Activated CD4-positive, alpha-beta T cell treated with anti-CD3 and anti-CD28 coated beads, Interleukin-2, amount 50 U/mL, for 48 hours (primary cell): Measurements from ENCODE around the gene PAIP2.
"Not testable (repeated sequence)": the region's sequence is repeated elsewhere in the genome, so short reads cannot be mapped to it uniquely, and the experiment has no call there.

Experiments
- DNase-seq, 2 experiments: peaks; one replicate each; pipeline ENCODE4 v3.0.0-alpha.2; 2020

PAIP2 gene

DNA sequence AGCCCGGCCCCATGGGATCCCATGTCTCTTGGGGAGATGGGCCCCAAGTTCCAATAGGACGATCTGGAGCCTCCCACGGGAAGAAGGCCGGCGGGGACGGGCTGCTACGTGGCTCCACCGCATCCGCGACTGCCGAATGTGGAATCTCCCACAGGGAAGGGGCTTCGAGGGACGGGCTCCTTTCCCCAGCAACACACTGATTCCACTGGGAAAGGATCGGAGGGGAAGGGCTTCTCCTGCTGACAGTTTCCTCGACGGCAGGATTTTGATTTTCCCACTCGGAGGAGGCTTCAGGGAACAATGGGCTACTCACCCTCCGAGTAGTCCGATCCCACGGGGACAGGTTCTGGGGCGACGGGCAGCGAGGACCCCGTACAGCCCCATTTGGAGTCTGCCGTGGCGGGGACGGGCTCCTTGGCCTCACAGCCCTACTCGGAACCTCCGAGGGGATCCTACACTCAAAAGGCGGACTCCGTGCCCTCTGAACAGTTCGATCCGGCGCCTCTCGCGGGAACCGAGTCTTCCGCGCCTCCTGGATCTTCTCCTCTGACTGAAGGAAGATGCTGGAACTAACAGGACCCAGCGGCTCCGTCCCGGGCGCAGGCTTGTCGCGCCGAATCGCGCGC is 52.0 kb downstream of the PAIP2 start:
- DNase-seq = no peak

DNA sequence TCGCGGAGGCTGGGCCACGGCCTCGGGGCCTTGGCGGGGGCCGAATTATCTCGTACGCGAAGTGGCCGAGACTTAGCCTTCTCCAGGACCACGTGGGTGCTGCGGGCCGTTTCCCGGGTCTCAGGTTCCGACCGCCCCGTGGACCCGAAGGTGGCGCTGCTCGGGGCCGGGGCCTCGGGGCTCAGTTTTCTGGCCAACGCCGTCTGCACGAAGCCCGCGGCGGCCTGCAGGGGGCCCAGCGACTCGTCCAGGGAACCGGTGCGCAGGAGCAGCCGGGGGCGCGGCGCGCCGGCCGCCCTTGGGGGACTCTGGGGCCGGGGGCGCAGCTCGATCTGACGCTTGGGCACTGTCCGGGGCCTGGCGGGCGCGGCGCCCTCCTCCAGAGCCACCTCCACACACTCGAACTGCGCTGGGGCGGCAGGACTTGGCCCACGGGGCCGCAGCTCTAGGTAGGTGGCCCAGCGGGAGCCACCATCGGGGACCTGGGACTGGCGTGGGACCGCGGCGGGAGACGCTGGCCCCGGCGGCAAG is 52.5 kb downstream of the PAIP2 start:
- DNase-seq = peak; percentile 63 to 69

DNA sequence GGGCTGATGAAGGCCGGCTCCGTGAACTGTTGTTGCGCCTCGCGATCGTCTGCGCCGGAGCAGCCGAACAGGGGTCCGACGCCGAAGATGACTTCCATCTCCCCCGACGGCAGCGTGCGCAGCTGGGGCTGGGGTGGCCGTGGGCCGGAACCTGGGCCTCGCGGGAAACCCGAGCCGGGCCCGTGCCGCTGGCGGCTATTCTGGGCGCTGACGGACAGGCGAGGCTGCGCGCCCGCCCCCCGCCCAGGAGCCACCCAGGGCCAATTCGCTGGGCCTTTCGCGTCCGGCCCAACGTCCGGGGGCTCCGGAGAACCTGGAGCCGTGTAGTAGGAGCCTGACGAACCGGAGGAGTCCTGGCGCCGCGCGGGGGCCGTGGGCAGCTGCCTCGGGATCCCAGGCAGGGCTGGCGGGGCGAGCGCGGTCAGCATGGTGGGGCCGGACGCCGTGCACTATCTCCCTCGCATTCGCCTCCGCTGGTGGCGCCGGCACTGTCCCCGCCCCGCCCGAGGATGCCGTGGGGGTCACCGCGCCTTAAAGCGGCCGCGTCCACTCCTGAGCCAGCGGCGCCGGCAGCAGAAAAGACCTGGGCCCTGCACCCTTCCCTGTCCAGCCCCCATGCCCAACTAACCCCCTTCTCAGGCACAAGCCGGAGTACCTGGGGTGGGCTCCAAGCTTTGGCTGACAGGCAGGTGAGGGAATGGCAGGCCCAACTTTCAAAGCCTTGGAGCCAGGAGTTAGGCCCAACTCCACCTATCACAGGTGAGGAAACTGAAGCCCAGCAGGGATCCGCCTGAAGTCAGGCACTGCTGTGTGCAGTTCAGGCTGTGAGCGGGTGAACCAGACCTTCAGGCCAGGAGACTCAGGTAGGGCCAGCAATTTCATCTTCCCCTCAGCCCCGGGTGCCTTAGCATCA is 53.3 kb downstream of the PAIP2 start, which contains the start of gene PROB1:
Gene PROB1, minus strand, starts transcription at position 451 of the 913 bp plus-strand sequence. Its CDS starts 23 bp downstream, at position 428.
- DNase-seq = no peak

DNA sequence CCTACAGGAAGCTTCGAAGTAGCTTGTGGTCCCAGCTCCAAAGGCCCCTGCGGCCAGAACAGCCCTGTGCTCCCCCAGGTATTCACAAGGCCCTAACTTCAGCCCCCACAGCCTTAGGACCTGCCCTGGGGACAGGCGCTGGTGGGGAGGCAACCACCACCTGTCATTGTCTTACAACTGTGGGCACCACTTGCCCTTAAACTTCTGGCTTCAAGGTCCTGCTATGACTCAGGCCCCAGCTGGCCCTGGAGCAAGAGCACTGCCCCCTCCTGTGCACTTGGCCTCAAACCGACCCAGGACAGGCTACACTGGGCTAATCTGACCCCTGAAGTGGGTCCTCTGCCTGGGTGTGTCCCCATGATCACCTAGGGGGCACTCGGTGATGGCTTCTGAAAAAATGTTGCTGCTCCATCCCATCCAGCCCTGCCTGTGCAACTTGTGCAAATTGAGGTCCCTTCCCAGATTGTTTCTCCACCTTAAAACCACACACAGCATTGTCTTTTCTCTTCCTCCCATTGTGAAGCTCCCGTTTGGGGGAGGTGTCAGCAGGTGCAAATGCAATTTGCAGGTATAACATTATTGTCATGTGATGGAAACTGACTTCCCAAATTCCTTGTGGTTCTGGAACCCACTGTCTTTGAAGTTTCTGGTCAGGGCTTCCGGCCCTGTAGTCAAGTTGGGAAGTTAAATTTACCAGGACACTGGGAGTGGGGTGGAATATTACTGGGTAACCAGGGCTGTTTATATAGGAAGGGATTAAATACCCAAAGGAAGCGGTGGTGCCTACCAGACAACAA is 54.4 kb downstream of the PAIP2 start:
- no peak for DNase-seq

DNA sequence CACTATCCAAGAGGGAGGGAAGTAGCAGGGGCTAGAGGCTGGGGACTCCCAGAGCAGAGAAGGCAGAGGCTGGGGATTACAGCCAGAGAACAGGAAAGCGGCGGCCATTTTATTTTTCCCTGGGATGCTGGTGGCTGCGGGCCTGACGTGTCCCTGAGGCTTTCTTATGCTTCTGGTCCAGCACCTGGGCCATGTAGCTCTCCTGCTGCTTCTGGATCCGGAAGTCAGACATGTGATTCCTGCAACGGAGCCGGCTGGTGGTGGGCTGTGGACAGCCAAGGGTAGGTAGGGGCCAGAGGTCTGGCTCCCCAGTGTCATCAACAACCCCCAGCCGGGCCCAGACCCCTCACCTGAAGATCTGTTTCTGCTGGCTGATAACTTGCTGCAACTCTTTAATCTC is 55.0 kb downstream of the PAIP2 start:
- no peak for DNase-seq

DNA sequence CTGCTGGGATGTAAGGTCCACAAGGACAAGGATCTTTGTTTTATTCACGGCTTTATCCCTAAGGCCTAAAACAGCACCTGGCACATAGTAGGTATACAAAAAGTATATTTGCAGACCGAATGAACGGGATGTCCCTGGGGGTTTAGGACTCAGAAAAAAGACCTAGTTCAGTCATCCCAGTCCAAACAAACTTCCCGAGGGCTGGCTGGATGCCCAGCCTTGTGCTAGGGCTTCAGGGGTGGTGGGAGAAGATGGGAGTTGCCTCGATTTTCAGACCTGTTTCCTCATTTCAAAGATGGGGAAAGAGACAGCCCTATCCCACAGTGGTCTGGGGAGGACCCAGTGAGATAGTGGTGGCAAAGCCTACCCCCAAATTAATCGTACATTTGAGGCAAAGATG is 56.3 kb downstream of the PAIP2 start:
- no peak for DNase-seq

DNA sequence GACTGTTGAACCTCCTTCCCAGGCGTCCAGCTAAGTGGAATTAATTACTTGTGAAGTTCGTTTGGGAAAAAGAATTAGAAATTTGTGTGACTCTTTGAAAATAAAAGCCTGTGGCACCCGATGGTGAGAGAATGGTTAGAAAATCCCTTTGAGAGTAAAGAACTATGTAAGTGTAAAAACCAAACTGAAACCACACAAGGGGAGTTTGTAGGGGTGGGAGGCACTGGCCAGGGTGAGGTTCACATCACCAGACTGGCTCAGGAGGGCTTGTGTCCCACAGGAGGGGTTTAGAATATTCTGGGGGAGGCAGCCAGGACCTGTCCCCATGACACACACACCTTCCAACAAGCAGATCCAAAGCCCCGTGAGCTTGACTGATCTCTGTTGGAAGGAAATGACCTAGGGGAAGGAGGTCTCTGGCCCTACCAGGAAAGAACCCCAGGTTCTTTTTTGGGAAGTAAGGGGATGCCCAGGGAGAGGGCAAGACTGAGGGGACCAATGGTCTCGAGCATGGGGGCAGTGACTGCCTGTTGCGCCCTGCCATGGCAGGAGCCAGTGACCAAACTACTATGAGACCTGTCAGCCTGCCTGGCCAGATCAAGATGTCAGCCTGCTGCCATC is 58.0 kb downstream of the PAIP2 start:
- DNase-seq = no peak

DNA sequence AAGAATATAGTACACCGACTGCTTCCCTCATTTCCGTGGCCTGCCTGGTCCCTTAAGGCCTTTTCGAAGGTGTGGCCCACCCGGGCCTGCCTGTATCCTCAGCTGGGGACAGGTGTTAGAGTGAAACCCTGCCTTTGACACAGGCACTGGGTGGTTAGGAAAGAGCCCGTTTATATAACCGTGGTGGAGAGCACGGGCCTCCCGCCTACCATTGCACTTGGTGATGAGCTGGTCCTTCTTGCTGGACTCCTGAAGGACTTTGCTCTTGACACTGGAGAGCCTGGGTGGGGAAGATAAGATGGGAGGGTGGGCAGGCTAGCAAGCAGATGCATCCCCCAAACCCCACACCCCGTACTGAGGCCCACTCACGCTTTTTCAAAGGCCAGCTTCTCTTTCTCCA is 59.9 kb downstream of the PAIP2 start:
- no peak for DNase-seq

DNA sequence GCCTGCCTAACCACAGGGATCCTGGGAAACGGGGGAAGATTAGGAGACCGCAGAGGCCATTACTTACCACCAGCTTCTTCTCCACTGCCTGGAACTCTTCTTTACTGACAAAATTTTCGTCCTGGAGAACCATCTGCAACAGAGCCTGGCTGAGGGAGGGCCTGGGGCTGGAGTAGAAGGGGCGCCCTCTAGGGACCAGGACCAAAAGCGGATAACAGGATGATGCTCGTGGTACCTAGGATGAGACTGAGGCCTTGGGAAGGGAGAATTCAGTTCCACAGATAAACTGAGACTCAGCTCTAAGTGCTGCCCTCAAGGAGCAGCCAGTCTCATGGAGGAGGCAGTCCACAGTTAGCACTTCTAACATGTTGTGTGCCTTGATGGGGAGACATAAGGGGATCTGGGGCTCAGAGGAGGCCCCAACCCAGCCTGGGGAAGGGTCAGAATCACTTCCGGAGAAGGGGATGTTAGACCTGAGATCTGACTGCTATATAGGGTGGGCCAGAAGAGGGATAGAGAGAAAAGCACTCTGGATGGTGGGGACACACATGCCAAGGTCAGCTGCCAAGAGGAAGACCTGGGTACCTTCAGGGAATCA is 61.0 kb downstream of the PAIP2 start:
- peak; percentile 38 to 49 for DNase-seq

DNA sequence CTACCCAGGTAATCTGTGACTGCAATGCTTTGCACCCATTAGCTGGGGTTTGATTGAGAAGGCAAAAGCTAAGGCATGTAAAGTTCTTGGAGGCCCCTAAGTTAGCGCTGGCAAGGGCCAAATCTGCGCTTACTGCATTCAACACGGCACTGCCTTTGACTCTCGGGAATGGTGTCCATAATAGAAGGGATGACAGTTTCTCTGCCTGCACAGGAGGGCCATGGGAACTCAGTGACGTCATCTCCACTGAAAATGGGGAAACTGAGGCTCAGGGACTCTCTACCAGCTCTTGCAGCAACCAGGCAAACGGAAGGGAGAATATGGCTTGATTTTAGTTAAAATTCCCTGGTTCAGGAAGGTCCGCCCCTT is 61.7 kb downstream of the PAIP2 start:
- DNase-seq = no peak

DNA sequence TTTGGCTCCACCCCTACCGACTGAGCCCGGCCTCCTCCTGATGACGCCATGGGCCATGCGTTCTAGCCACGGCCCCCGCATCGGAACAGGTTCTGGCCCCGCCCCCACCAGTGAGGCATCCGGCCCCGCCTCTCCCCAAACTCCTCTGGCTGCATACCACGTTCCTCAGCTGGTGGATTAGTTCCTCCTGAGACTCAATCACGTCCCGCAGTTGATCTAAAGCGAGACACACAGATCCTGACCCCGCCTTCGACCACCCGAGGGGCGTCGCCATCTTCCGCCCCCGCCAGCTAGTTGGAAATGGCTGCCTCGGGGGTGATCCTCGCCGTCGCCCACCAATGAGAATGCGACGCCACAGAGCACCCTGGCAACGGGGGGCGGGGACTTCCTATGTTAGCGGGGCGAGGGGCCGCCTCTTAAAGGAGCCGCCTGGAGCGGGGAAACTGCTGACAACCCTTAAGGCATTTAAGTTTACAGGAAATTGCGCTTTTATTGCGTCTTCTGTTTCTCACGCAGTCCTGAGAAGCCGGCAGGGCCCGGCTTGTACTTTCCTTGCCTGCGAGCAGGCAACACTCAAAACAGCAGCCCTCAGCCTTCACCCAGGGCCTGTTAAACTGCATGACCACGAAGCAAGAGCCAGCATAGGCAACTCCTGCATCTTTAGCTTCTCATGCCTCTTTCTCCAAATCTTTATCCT is 62.3 kb downstream of the PAIP2 start, which contains the start of gene SPATA24:
Gene SPATA24, minus strand, starts transcription at position 303 of the 697 bp plus-strand sequence. Its CDS starts 29 bp downstream, at position 274.
- peak; percentile 99 for DNase-seq

DNA sequence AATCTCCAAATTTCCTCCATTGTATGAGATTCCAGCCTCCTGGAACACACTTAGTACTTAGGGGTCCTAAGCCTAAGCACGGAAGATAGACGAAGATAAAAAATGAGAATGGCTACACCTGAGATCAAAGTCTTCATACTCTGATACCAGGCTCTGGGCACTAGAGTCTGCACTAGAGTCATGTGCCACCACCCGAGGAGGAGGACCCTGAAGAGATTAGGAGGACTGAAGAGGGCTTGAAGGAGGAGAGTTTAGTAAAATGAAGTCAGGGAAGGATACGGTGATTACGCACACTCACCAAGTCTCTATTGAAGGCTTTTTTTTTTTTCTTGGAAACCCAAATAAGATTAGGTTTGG is 62.8 kb downstream of the PAIP2 start:
- no peak for DNase-seq

DNA sequence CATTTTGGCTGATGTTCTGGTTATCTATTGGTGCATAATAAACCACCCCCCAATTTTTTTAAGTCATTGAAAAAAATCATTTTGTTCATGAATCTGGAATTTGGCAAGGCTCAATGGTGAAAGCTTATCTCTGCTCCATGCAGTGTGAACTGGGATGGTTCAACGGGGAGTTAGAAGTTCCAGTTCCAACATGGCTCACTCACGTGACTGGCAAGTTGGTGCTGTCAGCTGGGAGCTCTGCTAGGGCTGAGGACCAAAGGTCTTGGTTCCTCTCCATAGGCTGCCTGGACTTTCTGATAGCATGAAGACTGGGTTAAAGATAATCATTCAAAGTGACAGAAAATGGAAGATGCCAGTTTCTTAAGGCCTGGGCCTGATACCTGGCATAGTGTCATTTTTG is 65.3 kb downstream of the PAIP2 start:
- DNase-seq = no peak

DNA sequence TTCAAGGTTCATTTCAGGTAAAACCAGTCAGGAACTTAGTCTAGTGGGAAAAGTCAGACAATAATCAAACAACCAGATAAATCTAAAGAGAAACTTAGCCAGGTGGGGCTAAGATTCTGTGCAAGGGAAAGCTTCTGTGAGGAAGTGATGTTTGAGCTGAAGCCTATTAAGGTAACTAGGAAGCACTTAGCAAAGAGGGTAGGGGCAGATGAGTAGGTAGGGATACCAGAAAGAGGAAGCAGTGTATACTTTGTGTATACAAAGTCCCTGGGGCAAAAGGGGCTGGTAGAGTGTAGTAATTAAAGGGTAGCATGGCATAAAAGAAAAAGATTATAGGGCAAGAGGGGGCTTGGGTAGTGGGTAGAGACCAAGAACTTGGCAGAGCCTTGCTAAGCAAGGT is 65.9 kb downstream of the PAIP2 start:
- no peak for DNase-seq

DNA sequence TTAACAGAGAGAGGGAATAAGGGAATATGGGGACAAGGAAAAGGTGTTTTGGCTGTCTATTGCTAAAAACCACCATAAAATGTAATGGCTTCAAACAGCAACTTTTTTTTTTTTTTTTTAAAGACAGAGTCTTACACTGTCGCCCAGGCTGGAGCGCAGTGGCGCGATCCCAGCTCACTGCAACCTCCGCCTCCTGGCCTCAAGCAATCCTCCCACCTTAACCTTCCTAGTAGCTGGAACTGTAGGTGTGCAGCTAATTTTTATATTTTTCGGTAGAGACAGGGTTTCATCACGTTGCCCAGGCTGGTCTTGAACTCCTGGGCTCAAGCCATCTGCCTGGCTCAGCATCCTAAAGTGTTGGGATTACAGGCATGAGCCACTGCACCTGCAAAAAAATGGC is 66.5 kb downstream of the PAIP2 start:
- no peak for DNase-seq

DNA sequence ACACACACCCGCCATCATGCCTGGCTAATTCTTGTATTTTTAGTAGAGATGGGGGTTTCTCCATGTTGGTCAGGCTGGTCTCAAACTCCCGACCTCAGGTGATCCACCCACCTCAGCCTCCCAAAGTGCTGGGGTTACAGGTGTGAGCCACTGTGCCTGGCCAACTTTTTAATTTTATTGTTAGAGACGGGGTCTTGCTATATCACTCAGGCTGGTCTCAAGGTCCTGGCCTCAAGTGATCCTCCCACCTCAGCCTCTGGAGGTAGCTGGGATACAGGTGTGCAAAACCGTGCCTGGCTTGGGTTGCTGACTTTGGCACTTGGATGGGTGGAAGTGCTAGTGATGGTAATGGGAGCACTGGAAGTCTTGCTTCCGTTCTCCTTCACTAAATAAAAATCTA is 67.5 kb downstream of the PAIP2 start:
- DNase-seq = not testable (repeated sequence)

DNA sequence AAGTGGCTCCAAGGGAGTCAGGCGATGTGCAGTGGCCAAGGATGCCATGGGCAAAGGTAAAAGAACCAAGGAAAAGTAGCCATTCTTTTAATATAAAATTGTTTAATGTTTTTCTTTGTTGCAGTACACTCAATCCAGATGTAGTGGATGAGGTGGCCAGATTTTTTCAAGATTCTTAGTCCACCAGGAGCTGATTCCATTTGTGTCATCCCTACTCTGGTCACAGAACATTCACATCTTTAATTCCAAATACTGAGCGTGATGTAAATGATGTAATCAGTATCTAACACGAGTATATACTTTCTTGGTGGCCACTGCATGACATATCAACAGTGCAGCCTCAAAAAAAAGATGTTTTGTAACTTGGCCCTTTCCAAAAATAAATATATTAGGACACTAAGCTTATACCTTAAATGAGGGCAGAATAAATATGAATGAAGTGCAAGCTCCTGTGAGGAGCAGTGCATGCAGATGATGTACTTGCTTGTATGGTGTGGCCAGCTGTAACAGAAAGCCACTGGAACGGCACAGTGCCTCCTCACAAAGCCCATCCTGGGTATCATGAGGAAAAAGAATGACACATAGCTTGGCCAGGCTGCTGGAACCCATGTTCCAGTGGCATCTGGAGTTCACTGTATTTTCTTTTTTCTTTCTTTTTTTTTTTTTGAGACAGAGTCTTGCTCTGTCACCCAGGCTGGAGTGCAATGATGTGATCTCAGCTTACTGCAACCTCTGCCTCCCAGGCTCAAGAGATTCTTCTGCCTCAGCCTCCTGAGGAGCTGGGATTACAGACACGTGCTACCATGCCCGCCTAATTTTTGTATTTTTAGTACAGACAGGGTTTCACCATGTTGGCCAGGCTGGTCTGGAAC is 68.7 kb downstream of the PAIP2 start:
- no peak for DNase-seq

DNA sequence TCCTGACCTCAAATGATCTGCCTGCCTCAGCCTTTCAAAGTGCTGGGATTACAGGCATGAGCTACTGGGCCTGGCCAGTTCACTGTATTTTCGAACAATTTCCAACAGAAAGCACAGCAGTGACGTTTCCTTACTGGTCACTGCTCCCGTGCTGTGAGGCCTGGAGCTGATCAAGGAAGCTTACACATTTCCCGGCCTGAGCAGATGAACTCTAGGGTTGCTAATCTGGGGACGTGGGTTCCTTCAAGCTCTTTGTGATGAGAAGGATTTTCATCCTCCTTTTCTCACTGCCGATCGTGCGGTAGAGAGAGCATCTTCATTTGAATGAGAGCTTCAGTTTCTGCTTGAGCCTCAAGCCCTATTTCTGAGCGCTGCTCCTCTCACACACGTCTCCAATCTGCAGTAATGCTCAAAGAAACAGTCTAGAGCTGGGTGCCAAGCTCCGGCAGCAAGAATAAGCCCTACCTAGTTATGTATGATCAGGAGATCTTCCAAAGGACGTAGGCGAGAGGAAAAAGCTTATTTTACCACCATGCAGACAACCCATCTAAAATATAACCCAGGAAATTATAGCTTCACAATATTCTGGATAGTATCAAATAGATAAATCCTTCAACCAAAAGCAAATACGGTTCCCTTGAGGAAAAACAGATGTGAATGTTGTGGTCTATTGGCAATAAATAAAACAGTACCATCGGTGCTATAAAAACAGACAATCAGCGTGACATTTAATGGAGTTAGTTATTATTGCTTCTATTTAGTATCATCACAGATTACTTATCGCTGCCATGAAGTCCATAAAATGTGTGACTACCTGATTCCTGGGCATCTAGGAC is 69.6 kb downstream of the PAIP2 start:
- no peak for DNase-seq

DNA sequence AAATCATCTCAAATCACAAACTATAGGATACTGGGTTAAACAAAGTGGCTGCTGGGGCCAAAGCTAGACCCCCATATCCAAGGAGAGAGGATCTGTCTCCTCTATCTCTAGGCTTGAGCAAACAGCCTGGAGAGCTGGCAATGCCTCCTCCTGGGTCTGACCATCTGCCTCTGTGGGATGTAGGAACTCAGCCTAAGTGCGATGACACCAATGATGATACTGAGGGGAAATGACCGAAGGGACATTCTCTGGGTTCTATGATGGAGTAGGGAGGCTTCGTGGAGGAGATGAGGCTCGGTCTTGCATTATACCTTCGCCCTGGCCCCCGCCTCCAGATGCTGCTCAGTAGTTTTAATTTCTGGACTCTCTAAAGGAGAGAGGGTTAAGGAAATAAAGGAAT is 71.5 kb downstream of the PAIP2 start:
- no peak for DNase-seq

DNA sequence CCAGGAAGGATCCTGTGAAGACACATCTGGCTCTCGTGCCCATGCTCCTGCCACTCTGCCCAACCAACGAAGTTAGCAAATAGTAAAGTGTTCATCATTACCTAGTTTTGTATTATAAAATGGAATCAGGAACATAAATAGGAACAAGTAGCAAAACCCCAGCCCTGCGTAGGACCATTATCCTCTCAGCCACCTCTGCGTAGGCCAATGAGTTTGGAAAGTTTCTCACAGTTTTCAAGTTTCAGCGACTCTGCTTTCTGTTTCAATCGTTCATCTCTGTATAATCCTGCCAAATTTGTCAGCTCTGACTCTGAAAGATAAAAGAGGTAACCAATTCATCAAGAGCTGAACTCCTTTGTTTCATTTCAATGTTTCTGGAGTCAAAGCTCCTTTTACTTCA is 72.3 kb downstream of the PAIP2 start:
- DNase-seq = peak in 1 of 2 experiments; percentile 36
